ENCODE measurements around the gene ZNF584.

DNA sequence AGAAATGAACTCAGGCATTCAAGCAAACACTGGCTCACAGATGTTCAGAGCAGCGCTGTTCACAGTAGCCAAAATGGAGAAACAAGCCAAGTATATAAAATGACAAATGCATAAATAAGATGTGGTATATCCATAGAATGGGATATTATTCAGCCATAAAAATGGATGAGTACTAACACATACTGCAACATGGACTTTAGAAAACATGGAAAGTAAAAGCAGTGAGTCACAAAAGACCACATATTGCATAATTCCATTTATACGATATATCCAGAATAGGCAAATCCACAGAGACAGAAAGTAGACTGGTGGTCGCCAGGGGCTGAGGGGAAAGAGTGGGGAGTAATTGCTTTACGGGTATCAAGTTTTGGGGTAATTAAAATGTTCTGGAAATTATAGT is 34.2 kb upstream of the ZNF584 start:
- TF ChIP-seq POLR2A (IDR thresholded peaks at IDR 0.05; ENCODE audit: low read length) (no peak), GATA1 (IDR thresholded peaks at IDR 0.05; ENCODE audit: low read depth, low read length) (no peak)

Data from erythroblast (primary cell).